ENCODE results near the gene PCDHB8. TPM values are rescaled to one million over a fixed set of nuclear protein-coding genes. Genes with fewer than 3 reads are reported as not detected.
"Not testable (repeated sequence)": the region's sequence is repeated elsewhere in the genome, so short reads cannot be mapped to it uniquely, and the experiment has no call there.

Gene PCDHB8
- total RNA-seq, result 8.6 TPM

DNA sequence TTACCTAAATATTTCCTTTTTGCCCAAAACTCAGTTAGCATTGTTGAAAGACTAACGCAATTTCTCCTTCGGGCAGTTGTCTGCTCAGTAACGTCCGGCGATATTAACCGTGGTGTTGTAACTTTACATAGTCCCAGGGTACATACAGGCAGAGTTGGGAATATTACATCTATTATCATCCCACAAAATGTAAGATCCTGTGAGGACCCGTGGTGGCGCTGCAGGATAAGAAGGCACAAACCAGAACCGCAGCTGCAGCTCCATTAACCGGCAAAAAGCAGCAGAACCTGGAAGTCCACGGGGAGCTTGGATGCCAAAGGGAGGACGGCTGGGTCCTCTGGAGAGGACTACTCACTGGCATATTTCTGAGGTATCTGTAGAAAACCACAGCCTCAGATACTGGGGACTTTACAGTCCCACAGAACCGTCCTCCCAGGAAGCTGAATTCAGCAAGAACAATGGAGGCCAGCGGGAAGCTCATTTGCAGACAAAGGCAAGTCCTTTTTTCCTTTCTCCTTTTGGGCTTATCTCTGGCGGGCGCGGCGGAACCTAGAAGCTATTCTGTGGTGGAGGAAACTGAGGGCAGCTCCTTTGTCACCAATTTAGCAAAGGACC lies at the start of gene PCDHB8:
Gene PCDHB8, plus strand, starts transcription at position 214 of the 615 bp plus-strand sequence. Its CDS starts 245 bp downstream, at position 459.
- DNase-seq, result not testable (repeated sequence)

DNA sequence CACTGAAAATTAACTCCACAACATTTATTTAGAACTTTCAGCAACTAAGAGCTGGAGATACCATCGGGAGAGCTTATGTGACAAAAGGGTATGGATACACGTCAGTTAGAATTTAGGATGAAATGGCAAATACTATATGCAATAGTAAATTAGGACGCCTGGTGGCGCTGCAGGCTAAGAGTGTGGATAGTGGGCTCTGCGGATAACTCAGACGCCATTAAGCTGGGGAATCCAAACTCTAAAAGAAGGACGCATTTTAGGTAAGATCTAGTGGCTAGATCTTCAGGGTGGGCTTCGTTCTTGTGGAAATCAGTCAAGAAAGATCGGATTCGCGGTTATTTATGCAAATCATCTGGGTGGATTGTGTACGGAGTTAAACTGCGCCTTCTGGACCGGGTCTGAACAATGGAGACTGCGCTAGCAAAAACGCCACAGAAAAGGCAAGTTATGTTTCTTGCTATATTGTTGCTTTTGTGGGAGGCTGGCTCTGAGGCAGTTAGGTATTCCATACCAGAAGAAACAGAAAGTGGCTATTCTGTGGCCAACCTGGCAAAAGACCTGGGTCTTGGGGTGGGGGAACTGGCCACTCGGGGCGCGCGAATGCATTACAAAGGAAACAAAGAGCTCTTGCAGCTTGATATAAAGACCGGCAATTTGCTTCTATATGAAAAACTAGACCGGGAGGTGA lies 42.4 kb upstream of the PCDHB8 start, which contains the start of gene PCDHB5:
Gene PCDHB5, plus strand, starts transcription at position 177 of the 688 bp plus-strand sequence. Its CDS starts 229 bp downstream, at position 406.
- no peak for DNase-seq

DNA sequence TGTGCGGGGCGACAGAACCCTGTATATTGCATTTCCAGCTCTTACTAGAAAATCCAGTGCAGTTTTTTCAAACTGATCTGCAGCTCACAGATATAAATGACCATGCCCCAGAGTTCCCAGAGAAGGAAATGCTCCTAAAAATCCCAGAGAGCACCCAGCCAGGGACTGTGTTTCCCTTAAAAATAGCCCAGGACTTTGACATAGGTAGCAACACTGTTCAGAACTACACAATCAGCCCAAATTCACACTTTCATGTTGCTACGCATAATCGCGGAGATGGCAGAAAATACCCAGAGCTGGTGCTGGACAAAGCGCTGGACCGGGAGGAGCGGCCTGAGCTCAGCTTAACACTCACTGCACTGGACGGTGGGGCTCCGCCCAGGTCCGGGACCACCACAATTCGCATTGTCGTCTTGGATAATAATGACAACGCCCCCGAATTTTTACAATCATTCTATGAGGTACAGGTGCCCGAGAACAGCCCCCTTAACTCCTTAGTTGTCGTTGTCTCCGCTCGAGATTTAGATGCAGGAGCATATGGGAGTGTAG lies 41.8 kb upstream of the PCDHB8 start:
- no peak for DNase-seq

DNA sequence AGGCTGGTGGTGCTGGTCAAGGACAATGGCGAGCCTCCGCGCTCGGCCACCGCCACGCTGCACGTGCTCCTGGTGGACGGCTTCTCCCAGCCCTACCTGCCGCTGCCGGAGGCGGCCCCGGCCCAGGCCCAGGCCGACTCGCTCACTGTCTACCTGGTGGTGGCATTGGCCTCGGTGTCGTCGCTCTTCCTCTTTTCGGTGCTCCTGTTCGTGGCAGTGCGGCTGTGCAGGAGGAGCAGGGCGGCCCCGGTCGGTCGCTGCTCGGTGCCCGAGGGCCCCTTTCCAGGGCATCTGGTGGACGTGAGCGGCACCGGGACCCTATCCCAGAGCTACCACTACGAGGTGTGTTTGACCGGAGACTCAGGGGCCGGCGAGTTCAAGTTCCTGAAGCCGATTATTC lies 40.2 kb upstream of the PCDHB8 start:
- not testable (repeated sequence) for DNase-seq

DNA sequence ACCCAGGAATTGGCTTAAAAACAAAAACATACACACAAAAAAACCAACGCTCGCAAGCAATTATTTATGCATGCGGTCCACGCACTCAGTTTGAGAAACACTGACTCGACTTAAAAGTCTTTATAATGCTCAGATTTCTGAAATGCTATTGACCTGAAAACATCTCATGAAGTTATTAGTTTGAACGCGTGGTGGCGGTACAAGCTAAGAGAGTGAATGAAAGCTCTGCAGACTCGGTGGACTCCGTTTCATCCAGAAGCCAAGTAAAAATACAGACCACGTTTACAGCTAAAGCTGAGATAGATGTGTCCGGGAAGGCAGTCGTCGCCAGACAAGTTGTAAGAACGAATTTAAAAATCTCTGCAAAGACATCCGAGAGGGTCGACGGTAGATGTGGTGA lies 27.8 kb upstream of the PCDHB8 start, which contains the start of gene PCDHB6:
Gene PCDHB6, plus strand, starts transcription at position 246 of the 400 bp plus-strand sequence. CDS start 201 bp downstream, outside the sequence.
- no peak for DNase-seq

DNA sequence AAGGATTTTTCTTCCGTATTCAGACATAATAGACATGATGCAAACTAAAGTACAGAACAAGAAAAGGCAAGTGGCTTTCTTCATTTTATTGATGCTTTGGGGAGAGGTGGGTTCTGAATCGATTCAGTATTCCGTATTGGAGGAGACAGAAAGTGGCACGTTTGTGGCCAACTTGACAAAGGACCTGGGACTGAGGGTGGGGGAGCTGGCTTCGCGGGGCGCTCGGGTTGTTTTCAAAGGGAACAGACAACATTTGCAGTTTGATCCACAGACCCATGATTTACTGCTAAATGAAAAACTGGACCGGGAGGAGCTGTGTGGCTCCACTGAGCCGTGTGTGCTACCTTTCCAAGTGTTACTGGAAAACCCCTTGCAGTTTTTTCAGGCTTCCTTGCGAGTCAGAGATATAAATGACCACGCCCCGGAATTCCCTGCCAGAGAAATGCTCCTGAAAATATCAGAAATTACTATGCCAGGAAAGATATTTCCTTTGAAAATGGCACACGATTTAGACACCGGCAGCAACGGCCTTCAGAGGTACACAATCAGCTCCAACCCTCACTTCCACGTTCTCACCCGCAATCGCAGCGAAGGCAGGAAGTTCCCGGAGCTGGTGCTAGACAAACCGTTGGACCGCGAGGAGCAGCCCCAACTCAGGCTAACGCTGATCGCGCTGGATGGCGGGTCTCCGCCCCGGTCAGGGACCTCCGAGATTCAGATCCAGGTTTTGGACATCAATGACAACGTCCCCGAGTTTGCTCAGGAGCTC lies 27.2 kb upstream of the PCDHB8 start:
- DNase-seq, result no peak

DNA sequence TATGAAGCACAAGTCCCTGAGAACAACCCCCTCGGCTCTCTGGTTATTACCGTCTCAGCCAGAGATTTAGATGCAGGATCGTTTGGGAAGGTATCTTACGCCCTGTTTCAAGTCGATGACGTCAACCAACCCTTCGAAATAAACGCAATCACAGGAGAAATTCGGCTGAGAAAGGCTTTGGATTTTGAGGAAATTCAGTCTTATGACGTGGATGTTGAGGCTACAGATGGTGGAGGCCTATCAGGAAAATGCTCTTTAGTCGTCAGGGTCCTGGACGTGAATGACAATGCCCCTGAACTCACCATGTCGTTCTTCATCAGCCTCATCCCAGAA lies 26.6 kb upstream of the PCDHB8 start:
- DNase-seq, result no peak

DNA sequence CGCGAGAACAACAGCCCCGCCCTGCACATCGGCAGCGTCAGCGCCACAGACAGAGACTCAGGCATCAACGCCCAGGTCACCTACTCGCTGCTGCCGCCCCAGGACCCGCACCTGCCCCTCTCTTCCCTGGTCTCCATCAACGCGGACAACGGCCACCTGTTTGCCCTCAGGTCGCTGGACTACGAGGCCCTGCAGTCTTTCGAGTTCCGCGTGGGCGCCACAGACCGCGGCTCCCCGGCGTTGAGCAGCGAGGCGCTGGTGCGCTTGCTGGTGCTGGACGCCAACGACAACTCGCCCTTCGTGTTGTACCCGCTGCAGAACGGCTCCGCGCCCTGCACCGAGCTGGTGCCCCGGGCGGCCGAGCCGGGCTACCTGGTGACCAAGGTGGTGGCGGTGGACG lies 26.0 kb upstream of the PCDHB8 start:
- not testable (repeated sequence) for DNase-seq

DNA sequence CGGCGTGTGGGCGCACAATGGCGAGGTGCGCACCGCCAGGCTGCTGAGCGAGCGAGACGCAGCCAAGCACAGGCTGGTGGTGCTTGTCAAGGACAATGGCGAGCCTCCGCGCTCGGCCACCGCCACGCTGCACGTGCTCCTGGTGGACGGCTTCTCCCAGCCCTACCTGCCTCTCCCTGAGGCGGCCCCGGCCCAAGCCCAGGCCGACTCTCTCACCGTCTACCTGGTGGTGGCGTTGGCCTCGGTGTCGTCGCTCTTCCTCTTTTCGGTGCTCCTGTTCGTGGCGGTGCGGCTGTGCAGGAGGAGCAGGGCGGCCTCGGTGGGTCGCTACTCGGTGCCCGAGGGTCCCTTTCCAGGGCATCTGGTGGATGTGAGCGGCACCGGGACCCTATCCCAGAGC lies 25.5 kb upstream of the PCDHB8 start:
- not testable (repeated sequence) for DNase-seq

DNA sequence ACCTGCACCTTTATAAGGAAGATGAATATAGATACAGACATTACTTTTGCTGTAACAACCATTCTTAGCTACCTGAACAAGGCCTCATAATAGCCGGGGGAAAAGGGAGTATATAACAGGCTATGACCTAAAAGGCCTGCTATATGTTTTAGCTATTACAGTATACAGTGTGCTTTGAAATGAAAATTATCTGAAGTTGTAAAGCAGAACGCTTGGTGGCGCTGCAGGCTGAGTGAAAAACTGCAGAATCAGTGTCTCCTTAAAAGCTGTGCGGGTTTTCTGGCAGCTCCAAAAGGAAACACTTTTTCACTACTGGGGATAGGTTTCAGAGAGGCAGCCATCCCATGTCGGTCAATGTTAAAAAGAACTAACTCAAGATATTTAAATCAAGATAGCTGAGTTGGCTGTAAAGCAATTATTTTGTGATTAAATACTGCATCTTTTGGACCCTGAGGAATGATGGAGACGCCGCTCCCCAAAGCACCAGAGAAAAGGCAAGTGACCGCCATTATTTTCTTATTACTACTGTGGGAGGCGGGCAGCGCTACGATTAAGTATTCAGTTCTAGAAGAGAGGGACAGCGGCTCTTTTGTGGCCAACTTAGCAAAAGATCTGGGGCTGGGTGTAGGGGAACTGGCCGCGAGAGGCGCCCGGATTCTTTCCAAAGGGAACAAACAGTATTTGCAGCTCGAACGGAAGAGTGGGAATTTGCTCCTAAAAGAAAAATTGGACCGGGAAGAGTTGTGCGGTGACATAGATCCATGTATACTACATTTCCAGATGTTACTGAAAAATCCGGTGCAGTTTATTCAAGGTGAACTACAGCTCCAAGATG lies 21.8 kb upstream of the PCDHB8 start:
- DNase-seq, result no peak

DNA sequence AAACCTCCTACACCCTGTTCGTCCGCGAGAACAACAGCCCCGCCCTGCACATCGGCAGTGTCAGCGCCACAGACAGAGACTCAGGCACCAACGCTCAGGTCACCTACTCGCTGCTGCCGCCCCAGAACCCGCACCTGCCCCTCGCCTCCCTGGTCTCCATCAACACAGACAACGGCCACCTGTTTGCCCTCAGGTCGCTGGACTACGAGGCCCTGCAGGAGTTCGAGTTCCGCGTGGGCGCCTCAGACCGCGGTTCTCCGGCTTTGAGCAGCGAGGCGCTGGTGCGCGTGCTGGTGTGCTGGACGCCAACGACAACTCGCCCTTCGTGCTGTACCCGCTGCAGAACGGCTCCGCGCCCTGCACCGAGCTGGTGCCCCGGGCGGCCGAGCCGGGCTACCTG lies 20.2 kb upstream of the PCDHB8 start:
- not testable (repeated sequence) for DNase-seq

DNA sequence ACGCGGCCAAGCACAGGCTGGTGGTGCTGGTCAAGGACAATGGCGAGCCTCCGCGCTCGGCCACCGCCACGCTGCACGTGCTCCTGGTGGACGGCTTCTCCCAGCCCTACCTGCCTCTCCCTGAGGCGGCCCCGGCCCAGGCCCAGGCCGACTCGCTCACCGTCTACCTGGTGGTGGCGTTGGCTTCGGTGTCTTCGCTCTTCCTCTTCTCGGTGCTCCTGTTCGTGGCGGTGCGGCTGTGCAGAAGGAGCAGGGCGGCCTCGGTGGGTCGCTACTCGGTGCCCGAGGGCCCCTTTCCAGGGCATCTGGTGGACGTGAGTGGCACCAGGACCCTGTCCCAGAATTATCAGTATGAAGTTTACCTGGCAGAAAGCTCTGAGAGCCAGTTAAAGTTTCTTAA lies 19.7 kb upstream of the PCDHB8 start:
- DNase-seq, result not testable (repeated sequence)

DNA sequence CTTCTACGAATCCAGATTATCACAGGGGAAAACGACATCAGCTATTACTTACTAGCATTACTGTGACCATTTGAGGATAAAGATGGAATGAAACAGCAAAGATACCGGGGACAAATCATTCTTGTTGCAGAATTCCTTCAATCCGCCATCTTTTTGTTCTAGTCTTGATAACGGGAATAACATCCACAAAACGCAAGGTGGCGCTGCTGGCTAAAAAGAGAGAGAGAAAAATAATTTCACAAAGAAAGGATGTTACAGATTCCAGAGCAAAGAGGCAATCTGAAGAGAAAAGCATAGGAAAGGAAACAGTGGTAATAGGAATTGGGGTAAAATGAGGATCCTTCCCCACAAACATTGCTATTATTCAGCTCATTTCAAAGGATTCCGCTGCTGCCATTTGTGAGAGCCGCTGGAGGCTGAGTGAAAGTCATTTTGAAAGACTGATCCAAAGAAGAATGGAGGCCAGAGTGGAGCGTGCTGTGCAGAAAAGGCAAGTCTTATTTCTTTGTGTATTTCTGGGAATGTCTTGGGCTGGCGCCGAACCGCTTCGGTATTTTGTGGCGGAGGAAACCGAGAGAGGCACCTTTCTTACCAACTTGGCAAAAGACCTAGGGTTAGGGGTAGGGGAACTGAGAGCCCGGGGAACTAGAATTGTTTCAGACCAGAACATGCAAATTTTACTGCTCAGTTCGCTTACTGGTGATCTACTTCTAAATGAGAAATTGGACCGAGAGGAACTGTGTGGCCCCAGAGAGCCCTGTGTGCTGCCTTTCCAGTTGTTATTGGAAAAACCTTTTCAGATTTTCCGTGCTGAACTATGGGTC lies 5.0 kb upstream of the PCDHB8 start, which contains the start of gene PCDHB7:
Gene PCDHB7, plus strand, starts transcription at position 264 of the 824 bp plus-strand sequence. Its CDS starts 192 bp downstream, at position 456.
- DNase-seq, result no peak

DNA sequence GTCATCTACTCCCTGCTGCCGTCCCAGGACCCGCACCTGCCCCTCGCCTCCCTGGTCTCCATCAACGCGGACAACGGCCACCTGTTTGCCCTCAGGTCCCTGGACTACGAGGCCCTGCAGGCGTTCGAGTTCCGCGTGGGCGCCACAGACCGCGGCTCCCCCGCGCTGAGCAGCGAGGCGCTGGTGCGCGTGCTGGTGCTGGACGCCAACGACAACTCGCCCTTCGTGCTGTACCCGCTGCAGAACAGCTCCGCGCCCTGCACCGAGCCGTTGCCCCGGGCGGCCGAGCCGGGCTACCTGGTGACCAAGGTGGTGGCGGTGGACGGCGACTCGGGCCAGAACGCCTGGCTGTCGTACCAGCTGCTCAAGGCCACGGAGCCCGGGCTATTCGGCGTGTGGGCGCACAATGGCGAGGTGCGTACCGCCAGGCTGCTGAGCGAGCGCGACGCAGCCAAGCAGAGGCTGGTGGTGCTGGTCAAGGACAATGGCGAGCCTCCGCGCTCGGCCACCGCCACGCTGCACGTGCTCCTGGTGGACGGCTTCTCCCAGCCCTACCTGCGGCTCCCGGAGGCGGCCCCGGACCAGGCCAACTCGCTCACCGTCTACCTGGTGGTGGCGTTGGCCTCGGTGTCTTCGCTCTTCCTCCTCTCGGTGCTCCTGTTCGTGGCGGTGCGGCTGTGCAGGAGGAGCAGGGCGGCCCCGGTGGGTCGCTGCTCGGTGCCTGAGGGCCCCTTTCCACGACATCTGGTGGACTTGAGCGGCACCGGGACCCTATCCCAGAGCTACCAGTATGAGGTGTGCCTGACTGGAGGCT lies 3.1 kb upstream of the PCDHB8 start:
- not testable (repeated sequence) for DNase-seq

DNA sequence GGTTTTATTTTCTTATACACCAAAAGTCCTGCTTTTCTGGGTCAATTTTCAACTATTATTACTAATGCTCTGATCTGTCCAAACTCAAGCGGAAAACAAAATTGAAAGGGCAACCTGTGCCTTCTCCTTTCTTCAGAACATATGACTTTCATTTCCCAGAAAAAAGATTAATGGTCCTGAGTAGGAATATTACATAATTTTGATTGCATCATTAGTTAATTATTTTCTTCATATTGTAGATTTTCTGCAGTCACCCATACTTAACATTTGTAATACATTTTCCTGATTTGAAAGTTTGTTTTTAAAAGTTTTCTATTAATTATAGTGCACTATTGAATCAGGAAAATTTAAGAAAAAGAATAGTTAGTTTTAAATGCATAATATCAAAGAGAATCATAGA lies 1.7 kb upstream of the PCDHB8 start:
- no peak for DNase-seq

DNA sequence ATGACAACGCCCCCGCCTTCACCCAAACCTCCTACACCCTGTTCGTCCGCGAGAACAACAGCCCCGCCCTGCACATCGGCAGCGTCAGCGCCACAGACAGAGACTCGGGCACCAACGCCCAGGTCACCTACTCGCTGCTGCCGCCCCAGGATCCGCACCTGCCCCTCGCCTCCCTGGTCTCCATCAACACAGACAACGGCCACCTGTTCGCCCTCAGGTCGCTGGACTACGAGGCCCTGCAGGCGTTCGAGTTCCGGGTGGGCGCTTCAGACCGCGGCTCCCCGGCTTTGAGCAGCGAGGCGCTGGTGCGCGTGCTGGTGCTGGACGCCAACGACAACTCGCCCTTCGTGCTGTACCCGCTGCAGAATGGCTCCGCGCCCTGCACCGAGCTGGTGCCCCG lies 1.8 kb downstream of the PCDHB8 start:
- not testable (repeated sequence) for DNase-seq

DNA sequence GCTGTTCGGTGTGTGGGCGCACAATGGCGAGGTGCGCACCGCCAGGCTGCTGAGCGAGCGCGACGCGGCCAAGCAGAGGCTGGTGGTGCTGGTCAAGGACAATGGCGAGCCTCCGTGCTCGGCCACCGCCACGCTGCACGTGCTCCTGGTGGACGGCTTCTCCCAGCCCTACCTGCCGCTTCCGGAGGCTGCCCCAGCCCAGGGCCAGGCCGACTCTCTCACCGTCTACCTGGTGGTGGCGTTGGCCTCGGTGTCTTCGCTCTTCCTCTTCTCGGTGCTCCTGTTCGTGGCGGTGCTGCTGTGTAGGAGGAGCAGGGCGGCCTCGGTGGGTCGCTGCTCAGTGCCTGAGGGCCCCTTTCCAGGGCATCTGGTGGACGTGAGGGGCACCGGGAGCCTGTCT lies 2.3 kb downstream of the PCDHB8 start:
- not testable (repeated sequence) for DNase-seq

DNA sequence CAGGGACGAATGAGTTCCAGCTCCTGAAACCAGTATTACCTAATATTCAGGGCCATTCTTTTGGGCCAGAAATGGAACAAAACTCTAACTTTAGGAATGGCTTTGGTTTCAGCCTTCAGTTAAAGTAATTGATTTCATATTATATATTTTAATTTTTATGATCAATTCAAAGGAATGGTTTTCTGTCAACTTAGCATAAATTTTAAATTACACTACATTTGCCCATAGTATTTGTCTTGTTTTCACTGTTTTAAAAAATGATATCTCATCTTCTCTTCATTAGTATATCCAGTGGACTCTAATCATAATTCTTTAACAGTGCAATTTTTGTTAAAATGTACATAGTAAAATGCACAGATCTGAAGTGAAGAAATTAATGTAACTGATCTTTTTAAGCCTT lies 2.7 kb downstream of the PCDHB8 start:
- DNase-seq, result no peak

DNA sequence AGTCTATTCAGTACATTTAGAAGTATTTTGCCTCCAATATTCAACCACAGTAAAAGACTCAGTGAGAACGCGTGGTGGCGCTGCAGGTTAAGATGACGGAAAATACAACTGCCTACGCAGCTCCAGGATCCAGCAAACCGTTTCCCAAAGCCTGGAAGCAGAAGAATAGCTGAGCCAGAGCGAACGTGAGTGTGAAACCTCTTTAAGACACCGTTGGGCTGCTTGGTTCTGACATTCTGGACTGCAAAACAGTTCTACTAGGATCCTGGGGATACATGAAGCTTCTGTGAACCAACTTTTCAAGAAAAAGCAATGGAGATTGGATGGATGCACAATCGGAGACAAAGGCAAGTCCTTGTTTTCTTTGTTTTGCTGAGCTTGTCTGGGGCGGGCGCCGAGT lies 4.7 kb downstream of the PCDHB8 start, which contains the start of gene PCDHB16:
Gene PCDHB16, plus strand, starts transcription at position 140 of the 400 bp plus-strand sequence. Its CDS starts 173 bp downstream, at position 313.
- no peak for DNase-seq

Data from occipital lobe (tissue), 2 donors.